GM12801 (cell line): ENCODE results near the gene COX6B2.

Experiments used
- TF ChIP-seq, protein P1 (sequence below): IDR thresholded peaks from one replicate; pipeline ENCODE4 v1.5.1; 2011; ENCODE audit warnings: control low read depth; ENCODE audit not compliant: insufficient read length; ENCODE audit errors: extremely low read depth

Gene COX6B2

DNA sequence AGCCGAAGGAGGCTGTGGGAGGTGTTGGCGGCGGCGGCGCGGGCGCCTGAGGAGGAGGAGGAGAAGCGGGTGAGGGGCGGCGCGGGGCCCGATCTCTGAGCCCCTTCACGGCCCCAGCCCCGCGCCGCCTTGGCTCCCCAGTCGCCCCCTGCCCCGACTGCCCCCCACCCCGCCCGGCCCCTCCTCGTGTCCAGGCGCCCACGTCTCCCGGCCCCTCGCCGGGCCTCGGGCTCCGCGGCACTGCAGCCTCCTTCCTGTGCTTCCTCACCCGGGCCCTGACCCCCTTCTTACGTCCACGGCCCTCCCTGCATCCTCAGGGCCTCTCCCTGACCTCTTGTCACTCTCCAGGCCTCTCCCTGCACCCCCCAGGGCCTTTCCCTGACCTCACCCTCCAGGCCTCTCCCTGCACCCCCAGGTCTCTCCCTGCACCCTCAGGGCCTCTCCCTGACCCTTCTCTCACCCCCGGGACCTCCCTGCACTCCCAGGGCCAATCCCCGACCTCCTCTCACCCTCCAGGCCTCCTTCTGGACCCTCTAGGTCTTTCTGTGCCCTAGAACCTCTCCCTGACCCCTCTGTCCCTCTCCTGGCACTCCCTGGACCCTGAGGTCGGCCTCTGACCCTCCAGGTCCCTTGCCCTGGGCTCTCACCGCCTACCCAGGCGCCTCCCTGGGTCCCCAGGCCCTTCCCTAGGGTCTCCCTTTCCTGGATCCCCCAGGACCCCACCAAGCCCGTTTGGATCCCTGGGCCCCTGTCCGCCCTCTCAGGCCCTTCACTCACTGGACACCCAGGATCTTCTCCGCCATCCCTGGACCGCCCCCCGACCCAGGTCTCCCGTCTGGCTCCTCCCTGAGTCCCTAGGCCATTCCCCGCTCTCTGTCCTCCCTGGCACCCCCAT lies 14.4 kb downstream of the COX6B2 start:
- TF ChIP-seq, protein P1, sequence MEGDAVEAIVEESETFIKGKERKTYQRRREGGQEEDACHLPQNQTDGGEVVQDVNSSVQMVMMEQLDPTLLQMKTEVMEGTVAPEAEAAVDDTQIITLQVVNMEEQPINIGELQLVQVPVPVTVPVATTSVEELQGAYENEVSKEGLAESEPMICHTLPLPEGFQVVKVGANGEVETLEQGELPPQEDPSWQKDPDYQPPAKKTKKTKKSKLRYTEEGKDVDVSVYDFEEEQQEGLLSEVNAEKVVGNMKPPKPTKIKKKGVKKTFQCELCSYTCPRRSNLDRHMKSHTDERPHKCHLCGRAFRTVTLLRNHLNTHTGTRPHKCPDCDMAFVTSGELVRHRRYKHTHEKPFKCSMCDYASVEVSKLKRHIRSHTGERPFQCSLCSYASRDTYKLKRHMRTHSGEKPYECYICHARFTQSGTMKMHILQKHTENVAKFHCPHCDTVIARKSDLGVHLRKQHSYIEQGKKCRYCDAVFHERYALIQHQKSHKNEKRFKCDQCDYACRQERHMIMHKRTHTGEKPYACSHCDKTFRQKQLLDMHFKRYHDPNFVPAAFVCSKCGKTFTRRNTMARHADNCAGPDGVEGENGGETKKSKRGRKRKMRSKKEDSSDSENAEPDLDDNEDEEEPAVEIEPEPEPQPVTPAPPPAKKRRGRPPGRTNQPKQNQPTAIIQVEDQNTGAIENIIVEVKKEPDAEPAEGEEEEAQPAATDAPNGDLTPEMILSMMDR: no peak

DNA sequence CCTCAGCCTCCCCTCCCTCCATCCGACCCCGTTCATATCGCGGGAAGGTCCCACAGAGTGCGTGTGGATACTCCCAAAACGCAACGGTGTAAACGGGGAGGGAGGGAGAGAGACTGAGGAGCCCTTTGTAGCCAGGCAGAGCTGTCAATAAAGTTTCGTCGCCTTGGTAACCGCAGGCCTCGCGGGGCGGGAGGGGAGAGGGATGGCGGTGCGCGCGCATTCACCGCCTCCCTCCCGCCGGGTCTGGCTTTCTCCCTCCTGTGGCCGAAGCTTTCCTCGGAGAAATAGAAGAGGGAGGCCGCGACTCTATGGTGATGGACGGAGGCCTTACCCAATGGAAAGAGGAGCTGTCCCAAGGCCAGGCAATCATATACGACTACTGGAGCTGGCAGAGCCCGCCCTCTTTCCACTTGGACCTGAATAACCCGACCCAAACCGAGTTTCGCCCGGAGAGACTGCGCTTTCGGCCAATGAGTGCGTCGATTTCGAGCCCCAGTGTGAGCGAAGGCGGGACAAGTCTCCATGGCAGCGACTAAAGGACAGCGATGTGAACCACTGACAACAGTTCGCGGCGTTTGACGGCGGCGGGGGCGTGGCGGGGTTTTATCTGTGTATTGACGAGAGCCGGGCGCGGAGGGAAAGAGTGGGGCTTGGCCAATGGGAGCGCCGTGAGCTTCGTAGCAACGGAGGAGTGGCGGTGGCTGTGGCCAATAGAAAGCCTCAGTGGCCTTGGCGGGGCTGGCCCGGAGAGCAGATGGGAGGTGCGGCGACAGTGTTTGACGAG lies 15.2 kb downstream of the COX6B2 start, which contains the start of gene KMT5C:
TSS of gene KMT5C (plus strand) at position 772 of the 784 bp plus-strand sequence. CDS start 2,061 bp downstream, outside the sequence.
- TF ChIP-seq, protein P1: no peak

DNA sequence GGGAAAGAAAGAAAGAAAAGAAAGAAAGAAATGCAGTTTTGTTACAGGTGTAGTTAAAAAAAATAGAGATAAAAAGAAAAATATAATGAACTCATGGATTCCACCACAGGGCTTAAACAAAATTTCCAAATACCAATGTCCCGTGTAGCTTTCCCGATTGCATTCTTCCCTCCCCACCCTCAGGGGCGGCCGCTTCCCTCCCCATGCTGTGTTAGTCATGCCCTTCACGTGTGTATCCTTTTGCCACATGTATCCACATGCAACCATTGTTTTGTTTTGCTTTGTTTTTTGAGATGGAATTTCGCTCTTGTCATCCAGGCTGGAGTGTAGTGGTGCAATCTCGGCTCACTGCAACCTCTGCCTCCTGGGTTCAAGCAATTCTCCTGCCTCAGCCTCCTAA lies 18.4 kb downstream of the COX6B2 start:
- TF ChIP-seq, protein P1: no peak

DNA sequence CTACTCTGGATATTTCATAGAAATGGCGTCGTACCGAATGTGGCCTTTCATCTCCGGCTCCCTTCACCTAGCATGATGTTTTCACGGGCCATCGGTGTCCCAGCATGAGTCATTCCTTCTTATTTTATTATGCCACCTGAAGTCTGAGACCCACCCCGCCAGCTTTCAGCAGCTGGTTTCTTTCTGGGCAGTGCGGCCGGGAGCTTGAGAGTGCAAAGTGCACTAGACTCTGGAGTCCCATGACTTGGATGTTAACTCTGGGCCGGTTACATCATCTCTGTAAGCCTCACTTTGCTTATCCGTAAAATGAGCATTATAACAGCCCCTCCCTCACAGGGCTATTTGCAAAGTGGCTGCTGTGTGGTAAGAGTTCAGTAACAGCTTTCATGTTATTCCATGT lies 20.6 kb downstream of the COX6B2 start:
- TF ChIP-seq, protein P1: no peak

DNA sequence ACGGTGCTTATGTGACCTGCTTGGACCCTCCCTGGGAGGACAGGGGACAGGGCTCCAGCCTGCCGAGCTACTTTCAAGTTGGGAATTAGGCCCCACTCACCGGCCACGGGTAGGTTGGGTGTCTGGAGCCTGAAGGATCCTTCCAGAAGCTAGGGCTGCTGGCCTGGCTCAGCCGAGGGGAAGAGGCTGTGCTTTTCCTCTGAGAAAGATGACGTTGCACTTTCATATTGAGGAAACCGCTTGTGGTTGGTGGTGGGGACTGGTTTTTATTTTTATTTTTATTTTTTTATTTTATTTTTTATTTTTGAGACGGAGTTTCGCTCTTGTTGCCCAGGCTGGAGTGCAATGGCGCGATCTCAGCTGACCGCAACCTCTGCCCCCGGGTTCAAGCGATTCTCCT lies 29.3 kb downstream of the COX6B2 start, which contains the start of gene TMEM150B:
TSS of gene TMEM150B (minus strand) at position 170 of the 400 bp plus-strand sequence. CDS start 4,305 bp downstream, outside the sequence.
- TF ChIP-seq, protein P1: no peak

DNA sequence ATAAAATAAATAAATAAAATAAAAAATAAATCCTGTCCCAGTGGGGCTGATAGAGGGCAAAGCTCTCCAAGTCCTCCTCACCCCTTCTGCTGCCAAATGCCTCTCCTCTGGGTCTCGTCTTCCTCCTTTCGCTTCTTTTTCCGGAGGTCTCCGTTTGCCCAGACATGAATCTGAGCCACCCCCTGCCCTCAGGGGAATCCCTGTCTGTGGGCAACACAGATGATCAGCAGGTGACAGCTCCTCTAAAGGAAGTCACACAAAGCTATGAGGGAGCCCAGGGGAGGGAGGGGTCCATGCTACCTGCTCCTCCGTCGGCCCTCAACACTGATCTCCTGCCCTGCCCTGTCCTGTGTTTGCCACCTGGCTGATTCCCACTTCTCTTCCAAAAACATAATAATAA lies 29.9 kb downstream of the COX6B2 start:
- TF ChIP-seq, protein P1: no peak

DNA sequence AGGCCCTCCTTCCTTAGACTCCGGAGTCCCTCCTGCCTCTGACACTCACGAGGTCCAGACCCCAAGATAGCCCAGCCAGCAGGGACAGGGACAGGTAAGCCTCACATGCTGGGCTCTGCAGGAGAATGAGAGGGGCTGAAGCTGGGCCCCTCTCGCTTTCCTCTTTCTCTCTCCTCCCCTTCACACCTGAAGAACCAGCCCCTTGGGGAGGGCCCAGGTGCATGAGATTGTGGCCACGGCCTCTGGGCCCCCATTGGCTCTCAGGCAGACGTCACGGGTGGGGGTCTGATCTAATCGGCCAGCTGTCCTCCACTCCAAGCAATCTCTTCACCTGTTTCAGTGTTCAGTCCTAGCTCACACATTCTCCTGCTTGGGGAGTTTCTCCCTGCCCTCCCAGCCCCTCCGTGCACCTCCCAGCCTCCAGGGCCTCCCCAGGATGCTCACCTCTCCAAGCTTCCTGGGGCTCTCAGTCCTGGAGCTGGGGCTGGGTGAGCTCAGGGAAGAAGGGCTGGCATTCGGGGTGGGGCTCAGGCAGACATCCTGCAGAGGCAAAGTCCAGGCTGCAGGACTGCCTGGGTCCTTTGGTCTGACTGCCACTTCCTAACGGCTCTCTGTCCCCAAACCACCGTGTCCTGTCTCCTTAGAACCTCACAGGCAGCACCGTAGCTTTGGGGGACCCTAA lies 32.2 kb downstream of the COX6B2 start:
- TF ChIP-seq, protein P1: no peak
